Left lobe of liver (tissue), 2 donors: ENCODE results near the gene PDE1C. TPM values are rescaled to one million over a fixed set of nuclear protein-coding genes. Genes with fewer than 3 reads are reported as not detected.

Experiments
- ATAC-seq: fragments of 200-7000 bp; cut with Tn5 transposase; one replicate; pipeline ENCODE4 v1.9.1; 2020; ENCODE audit warnings: mild to moderate bottlenecking, moderate library complexity
- DNase-seq: peaks from one replicate; pipeline ENCODE4 v3.0.0-alpha.2; 2020; ENCODE audit warnings: low spot score
- total RNA-seq: library from RNA; stranded (reverse); gene quantifications from one replicate; pipeline ENCODE4 v1.2.1, GENCODE V29; 2021
- donor health status: DM: no; HTN: no; CAD: no; lungs with moderate emphysema.
- donor health status: DM: no; HTN: yes; CAD: no.

Gene PDE1C
- total RNA-seq, 1 donor from 2014 or later = 0.03 TPM

DNA sequence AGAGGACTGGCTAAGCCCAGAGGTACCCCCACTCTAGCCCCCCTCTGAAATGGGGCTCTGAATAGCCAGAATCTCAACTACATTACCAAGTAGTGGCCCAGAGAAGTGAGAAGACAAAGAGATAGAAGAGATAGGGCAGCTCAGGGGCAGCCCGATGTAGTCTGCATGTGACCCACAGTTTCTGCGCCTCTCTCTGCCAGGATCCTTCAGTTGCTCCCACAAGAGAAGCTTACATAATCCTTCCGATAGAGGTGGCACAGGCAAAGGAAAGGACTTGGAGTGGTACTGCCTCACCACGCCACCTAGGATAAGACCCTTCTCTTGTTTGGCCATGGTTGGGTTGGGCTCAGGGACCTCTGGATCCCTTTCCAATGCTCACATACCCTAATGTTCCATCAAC is 5.4 kb upstream of the PDE1C start:
- no peak for ATAC-seq
- no peak for DNase-seq

DNA sequence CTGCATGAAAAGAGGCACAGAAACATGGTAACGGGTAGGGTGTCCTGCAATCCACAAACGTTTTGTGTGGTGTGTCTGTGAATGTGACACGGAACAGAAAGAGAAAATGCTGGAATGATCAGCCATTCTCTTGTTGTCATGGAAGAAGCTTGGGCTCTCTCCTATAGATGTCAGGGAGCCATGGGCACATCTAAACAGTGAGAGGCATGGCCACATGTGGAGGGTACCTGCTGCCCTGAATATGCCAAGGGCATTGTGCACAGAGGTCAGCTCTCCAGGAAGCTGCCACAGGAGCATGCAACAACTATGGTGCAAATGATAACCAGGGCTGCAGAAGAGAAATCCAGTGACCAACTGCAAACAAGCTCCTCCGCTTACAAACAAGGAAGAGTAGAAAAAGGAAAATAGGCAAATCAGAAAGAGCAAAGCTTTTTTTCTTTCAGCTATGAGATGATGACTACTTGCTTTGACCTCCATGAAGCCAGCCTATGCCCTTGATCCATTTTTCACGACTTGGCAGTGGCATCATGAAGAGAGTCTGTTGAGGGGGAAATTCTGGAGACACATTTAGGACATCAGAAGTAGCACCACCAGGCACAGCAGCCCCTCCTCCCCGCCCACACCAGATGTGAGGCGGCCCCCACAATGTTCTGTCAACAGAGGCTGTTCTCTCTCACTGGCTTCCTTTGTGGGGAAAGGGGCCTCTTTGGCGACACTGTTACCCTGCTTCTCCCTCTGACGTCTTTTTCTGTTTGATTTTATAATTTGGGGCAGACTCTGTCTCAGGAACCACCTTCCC is 4.8 kb upstream of the PDE1C start:
- DNase-seq = no peak

DNA sequence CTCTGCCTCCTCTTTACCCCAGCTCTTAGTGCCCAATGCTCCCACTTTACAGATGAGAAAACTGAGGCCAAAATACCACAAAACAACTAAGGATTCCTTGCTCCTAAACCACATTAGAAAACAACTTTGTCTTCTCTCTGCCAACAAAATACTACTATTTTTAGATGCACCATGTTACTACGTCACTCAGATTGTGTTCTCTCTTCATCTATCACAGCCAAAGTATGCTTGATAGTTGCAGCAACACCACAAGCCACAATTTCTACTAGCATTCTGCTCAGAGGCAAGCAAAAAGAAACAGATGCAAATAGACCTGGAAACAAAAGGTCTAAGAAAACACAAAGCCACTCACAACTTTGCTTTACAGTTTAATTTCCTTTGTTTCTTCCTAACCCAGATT is 3.3 kb upstream of the PDE1C start:
- DNase-seq (no peak), ATAC-seq (no peak)

More for the DNA sequence above, 4.8 kb upstream of the PDE1C start:
- no peak for ATAC-seq

DNA sequence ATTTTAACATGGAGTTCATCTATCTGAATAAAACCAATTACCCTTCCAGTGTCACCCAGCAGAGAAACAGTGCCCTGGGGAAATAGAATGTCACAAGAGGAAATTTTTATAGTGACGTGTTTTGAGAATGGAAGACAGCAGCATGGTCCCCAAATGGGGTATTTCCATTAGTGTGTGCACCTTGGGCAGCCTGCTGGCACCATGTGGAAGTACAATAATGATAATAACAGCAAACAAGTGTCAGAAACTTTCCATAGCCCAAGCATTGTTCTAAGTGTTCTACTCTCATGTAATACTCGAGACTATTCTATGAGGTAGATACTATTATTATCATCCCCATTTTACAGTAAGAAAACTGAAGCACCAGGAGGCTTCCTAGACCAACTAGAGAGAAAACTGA is 2.2 kb upstream of the PDE1C start:
- DNase-seq (no peak), ATAC-seq (no peak)

DNA sequence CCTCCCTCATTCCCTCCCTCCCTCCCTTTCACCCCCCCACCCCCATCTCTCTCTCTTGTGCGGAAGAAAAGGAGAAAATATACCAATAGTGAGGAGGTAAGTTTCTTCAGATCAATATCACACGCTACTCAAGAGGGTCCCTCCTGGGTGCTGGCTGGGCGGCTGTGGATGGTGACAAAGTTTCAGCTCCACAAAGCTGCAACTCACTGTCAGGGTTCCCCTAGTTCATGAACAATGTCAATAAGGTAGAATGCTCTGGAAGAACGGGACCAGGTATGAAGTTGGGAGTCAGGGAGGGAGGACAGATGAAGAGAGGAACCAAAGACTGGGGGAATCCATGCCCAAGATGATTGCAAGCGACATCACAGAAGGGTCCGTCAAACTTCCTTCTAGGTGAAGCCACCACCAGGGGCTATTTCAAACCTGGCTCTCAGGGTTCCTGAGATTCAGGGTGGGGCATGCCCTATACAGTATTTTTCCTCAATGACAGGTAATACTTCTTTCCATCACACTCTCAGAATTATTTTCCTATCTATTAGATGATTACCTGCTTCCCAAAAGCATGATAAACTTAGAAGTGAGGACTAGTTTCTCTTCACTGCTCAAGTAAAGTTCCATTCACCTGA is 1.4 kb upstream of the PDE1C start:
- ATAC-seq (no peak), DNase-seq (no peak)

DNA sequence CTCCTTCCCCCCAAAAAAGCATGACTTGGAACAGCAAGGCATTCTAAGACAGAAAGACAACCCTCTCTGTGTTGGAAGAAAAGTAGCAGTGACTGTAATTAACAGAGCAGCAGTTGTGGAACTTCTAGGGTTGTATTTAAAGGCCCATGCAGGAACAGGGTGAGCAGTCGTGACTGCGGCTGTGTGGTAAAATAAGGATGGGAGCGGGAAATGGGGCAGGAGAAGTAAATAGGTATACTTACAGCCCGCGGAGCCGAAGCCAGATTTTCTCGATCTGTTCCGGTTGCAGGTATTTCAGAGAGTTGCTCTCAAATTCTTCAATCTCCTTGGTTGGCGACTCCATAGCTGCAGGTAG is 179 bp downstream of the PDE1C start:
- no peak for DNase-seq
- no peak for ATAC-seq

DNA sequence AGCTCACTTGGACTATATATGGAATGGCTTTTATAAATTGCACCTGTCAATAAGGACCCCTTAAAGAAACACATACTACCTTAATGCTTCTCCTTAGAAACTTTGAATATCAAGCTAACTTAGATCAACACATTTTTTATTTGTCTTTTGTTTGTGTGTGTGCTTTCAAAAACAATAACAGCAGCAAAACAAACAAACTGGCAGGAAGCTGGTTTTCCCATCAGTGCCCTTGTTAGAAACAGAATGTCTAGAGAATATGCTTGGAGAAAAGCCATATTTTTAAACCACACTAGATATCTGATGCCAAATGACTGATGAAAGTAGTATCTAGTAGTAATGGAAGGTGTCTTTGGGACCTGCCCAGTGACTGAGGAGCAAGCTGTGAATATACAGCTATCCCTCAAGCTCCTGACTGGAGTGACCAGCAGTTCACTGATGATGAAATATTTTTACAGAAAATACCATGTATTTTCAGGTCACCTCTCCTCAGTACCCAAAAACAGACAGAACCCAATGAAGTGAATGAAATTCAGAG is 1.0 kb downstream of the PDE1C start:
- no peak for ATAC-seq
- DNase-seq = no peak

DNA sequence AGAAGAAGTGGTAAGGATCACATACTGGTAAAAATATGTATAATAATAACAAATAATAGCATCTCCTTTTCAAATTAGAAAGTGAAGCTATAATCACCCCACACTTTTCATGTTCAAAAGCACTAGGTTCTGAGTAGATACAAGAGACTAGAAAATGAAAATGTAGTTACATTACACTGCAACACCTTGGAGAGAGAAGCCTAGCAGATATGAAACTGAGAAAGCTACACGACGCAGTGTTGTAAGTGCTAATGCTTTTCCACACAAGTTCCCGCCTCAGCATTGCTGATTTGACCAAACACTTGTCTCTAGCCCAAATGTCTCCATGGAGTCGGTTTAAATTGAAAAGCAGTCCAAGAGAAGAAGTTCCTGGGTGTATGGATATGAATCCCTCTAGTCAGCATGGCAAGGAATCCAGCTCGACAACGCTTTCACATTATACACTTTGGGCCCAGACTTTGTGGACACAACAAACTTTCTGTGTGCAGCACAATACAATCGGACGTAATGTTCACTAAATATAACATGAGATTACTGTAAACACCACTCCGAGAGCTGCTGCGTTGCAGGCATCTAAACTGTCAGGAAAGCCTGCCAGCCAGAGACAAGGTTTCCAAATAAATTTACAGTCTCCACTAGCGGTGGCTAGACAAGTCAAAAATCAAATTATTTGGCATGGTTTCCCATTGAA is 1.7 kb downstream of the PDE1C start:
- DNase-seq (no peak), ATAC-seq (no peak)

DNA sequence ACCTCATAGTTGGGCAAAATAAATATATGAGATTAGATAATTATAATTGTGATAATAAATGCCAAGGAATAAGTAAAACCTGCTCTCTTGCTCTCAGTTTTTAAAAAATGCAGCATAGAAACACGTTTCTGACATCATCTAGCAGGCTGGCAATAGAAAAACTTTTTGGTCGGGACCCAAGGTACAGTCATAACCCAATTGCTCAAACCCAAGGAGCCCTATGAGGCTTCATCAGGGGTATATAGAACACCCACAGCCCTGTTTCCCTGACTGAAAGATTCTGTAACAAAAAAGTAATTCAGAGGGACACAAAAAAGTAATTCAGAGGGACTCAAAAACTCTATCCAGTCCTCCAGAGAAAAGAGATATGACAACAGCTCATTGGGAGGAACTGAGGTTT is 3.8 kb downstream of the PDE1C start:
- no peak for DNase-seq
- ATAC-seq = no peak

DNA sequence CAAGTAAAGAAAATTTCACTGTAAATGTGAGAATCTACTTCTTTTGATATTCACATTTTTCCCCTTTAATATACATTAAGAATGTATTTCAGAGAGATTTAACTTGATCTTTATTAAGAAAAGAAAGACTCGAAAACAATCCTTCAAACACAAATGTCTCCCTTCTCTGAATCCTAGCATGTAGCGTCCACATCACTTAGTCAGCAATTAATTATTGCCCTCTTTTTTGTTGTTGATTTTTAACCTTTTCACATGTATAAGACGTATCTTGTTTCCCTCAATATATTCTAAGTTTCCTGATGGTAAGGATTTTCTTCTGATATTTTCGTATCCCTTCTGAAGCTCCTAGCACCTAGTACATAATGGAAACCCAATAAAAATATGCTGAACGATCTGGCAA is 6.6 kb downstream of the PDE1C start:
- ATAC-seq (no peak), DNase-seq (no peak)

DNA sequence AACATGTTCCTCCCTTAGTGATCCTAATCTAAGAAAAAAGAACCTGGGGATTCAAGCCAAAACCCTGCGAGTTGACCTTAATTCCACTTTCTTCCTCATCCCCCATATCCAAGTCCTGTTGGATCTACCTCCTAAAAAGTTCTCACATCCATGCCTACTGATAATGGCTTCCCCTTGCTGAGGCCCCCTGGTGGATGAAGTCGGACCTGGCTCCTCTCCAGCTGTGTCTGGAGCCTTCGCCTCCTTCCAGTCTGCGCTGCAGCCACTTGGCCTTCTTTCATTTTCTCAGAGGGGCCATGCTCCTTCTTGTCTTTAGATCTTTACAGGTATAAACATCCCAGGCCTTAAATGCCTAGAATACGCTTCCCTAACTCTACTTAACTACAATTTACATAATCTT is 8.1 kb downstream of the PDE1C start:
- DNase-seq (no peak), ATAC-seq (no peak)

DNA sequence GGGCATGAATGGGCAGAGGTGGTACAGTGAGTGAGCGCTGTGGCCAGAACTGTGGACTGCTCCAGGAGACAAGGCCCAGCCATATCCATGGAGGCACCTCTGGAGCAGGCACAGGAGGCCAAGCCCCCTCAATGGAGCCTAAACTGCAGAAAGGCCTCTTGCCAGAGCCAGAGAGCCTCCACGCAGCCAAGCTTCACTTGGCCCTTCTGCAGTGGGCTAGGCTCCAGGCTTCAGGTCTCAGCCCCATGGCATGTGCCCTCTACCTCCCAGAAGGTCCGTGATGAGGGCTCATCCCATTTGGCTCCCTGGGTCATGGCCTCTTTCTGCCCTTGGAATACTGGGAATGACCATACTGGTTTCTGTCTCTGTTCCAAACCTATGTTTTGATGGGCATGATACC is 8.9 kb downstream of the PDE1C start:
- no peak for DNase-seq
- ATAC-seq = no peak

DNA sequence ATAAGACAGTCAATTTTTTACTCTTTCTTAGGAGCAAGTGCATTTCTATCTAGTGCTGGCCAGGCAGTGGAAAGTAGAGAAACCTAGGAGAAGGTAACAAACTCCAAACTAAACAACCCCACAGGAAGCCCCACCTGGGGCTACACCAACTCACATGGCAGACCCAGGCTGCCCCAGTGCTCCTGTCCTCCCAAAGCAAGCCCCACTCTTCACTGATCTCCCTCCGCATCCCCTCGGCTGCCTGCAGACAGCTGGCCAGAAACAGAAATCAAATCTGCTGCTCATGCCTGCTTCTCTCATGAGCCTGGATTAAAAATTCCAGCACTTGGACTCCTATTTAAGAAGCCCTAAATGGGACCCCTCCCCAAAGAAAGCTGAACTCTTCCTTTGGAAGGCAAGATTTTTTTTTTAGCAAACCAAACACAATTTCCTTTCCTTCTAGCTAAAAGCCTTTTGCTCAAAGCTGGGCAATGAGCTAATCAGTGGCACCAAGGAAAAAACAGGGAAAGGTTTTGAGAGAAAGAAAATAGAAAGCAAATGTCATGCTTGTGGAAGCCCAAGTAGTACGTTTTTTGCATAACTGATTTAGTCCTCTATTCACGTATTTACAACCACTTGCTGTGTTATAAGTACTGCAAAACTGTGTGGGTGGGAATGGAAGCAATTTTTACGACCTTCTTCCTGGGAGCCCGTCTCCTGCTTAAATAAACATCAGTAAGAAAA is 10.8 kb downstream of the PDE1C start:
- ATAC-seq = no peak
- no peak for DNase-seq

DNA sequence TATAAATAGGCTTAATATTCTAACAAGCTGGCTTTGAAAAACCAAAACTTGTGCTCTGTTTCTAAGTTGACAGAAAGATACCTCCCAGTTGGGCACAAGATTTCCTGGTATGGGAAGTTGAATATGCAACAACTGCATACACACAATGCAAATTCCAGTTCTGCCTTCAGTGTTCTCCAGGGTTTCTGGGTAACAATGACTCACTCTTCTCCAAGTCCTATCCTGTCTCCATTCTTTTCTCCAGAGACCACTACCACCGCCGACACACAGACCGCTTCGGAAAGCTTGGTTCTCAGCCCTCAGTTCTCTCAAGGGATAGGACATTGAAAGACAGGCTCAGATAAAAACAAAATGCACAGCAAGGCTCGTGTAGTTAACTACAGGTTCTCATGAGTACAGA is 12.2 kb downstream of the PDE1C start:
- no peak for ATAC-seq
- no peak for DNase-seq

DNA sequence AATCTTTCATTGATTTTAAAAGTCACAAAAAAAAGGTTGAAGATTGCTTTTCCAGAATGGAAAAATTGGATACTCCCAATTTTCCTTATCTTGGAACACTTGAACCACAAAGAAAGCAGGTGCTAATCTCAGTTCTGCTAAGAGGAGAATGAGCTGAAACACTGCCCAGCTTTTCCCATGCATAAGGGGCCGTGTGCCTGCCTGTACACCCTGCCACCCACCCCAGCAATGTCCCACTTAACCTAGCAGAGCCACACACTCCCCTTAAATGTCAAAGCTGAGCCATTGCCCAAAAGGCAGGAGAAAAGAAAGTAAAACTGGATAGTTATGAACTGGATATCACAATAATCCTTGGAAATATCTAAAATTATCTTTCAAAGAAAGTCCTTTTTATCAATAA is 13.4 kb downstream of the PDE1C start:
- no peak for ATAC-seq
- DNase-seq = no peak

DNA sequence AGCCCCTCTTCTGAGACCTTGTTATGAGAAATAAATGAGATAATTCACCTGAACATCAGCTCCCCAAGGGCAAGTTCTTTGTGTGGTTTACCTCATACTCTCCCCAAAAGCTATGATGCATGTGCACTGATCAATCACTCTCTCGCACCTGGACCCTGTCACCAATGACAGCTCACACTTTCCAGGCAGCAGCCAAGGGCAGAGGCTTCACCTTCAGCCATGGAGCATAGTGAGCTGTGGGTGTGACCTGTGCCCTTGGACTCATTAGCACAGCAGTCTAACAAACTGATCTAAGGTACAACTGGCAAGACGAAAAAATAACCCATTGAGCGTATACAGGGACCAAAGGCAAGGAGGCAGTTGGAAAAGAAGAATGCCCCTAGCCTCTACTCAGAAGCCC is 17.0 kb downstream of the PDE1C start:
- ATAC-seq = no peak
- no peak for DNase-seq

DNA sequence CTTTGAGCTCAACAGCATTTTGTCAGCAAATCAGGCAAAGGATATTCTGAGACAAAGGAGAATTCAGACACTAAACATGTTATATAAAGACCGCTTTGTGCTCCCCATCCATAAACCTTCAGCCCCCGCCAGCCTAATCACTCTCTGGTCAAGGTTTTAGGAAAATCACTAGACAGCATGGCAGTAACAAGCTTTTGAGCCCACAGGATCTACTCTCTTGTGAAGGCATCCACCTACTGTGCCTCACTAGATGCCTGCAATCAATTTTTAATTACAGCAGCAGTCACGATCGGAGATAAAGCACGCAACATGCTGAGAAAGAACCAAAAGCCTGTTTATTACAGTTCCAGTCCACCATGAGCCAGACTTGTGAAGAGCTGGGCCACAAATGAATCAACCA is 19.1 kb downstream of the PDE1C start:
- DNase-seq (no peak), ATAC-seq (no peak)

DNA sequence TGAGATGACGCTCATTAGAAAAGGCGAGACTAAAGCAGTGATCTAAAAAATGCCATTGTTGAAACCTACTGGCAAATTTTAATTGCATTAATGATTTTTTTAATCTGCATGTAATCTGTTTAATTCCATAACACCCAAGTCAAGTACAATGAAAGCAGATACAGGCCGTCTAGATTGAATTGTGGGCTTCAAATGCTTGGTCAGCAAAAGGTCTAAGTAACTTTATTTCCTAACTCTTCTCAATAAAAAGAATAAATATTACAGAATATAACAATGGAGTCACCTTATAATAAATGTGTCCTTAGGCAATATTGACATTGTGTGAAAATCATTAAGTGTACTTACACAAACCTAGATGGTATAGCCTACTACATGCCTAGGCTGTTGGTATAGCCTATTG is 20.6 kb downstream of the PDE1C start:
- DNase-seq (no peak), ATAC-seq (no peak)

DNA sequence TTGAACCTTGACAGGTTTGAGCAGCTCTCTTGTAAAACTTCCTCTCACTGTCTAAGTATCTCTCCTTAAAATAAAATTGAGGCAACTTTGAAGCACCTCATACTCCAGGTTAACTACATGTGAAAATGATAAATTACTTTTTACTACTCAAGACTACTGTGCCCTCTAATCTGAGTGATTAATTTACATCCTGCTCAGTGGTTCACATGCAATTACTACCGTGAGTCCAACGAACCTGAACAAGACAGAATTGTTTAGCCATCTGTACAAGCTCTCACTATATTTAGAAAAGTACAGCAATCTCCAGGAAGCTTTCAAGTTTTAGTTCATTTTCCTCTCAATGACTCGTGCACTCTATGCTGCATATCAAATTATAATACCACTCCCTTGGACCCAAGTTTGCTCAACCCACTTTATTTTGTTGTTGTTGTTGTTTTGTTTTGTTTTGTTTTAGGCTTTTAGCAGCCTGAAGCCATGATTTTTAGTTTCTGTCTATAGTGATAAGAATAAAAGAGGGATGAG is 21.2 kb downstream of the PDE1C start:
- ATAC-seq = no peak
- no peak for DNase-seq

DNA sequence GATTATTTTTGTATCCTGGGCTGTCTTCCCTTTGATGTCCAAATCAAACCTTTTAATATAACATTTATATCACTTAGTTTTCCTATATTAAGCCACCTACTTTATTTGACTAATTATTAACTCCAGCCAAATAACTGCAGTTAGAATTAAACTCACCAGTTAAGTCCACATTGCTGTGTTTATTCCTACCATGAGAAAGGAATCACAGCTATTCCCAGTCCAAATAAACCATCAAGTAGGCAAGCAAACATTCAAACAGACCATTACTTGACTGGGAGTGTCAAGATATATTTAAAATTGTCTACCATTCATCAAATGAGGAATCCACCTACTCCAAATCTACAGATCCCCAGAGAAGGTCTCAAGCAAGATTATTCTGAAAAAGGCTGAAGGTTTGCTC is 22.4 kb downstream of the PDE1C start:
- no peak for ATAC-seq
- DNase-seq = no peak

DNA sequence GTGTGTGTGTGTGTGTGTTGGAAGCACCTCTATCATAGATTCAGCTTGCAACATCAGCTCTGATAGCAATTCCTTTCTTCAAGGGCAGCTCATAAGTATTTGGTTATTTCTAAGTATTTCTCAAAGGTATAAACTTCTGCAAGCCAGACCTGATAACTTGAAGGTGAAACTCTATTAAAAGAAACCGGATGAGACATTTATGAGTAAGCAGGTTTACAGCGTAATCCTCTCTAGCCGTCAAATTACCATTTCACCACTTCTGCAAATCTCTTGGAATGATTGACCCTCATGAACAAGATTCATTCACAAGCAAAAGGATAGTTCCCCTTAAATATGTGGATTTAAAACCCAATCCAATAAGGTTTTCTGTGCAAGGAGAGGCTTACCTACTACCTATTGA is 23.1 kb downstream of the PDE1C start:
- DNase-seq (no peak), ATAC-seq (no peak)
